Measurements from ENCODE around the gene IL17RE. TPM values are rescaled to one million over a fixed set of nuclear protein-coding genes. Genes with fewer than 3 reads are reported as not detected.

IL17RE gene
- total RNA-seq, 4 donors from 2014 or later: 0.26 to 10.7 (median 5.0) TPM

DNA sequence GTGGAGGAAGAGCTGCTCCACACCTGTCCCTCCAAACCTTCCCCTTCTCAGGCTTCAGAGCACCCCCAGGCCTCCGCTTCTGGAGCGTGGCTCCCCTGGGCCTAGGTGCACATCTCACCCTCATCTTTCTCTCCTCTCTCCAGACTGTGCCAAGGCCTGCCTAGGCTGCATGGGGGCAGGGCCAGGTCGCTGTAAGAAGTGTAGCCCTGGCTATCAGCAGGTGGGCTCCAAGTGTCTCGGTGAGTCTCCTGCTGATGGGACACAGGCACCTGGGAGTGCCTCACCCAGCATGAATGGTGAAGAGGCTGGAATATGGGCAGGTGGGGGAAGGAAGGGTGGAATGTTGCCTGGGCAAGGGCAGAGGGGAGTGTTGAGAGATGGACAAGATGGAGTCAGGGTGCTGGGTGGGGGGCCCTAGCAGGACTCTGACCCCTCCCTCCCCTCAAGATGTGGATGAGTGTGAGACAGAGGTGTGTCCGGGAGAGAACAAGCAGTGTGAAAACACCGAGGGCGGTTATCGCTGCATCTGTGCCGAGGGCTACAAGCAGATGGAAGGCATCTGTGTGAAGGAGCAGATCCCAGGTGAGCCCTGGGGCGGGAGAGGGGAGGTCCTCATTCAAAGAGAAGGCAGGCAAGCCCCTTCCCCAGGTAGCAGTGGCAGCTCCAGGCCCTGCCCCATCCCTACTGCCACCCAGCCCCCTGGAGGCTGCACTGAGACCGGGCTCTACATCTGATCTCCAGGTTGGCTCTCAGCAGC is 40.5 kb downstream of the IL17RE start:
- no peaks in the 10 kb centered on the region for H3K36me3 ChIP-seq
- no peak overlapping the region for H3K27ac ChIP-seq
- no peak for DNase-seq
- intact Hi-C loops (cut with DNase I; ENCODE audit: low total_unique reads): no loop called here
- no peak overlapping the region for H3K4me3 ChIP-seq
- no peaks in the 10 kb centered on the region for H3K27me3 ChIP-seq
- no peak for TF ChIP-seq POLR2A (IDR thresholded peaks at IDR 0.05)
- TF ChIP-seq, protein P1, sequence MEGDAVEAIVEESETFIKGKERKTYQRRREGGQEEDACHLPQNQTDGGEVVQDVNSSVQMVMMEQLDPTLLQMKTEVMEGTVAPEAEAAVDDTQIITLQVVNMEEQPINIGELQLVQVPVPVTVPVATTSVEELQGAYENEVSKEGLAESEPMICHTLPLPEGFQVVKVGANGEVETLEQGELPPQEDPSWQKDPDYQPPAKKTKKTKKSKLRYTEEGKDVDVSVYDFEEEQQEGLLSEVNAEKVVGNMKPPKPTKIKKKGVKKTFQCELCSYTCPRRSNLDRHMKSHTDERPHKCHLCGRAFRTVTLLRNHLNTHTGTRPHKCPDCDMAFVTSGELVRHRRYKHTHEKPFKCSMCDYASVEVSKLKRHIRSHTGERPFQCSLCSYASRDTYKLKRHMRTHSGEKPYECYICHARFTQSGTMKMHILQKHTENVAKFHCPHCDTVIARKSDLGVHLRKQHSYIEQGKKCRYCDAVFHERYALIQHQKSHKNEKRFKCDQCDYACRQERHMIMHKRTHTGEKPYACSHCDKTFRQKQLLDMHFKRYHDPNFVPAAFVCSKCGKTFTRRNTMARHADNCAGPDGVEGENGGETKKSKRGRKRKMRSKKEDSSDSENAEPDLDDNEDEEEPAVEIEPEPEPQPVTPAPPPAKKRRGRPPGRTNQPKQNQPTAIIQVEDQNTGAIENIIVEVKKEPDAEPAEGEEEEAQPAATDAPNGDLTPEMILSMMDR (IDR thresholded peaks at IDR 0.05): no peak
- peaks cover 0 to 7% of the 10 kb centered on the region in 2 donors for H3K4me1 ChIP-seq
- H3K9me3 ChIP-seq: no peaks in the 10 kb centered on the region

DNA sequence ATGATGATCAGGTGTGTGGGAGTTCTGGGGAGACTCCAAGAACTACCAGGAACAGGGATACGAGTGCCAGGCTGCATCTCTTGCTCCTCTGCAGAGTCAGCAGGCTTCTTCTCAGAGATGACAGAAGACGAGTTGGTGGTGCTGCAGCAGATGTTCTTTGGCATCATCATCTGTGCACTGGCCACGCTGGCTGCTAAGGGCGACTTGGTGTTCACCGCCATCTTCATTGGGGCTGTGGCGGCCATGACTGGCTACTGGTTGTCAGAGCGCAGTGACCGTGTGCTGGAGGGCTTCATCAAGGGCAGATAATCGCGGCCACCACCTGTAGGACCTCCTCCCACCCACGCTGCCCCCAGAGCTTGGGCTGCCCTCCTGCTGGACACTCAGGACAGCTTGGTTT is 41.6 kb downstream of the IL17RE start:
- Histone ChIP-seq H3K4me1 (peaks cover 0 to 7% of the 10 kb centered on the region in 2 donors), H3K9me3 (no peaks in the 10 kb centered on the region), H3K27ac (no peak overlapping the region), H3K36me3 (no peaks in the 10 kb centered on the region), H3K4me3 (no peak overlapping the region), H3K27me3 (no peaks in the 10 kb centered on the region)
- DNase-seq: no peak
- intact Hi-C loops (cut with DNase I; ENCODE audit: low total_unique reads): no loop called here
- TF ChIP-seq POLR2A (IDR thresholded peaks at IDR 0.05): no peak
- TF ChIP-seq, protein P1 (IDR thresholded peaks at IDR 0.05): no peak

- H3K4me1 ChIP-seq: peaks cover 0 to 7% of the 10 kb centered on the region in 2 donors
- H3K4me3 ChIP-seq: no peak overlapping the region
- no peak for DNase-seq
- H3K36me3 ChIP-seq: no peaks in the 10 kb centered on the region
- no peak overlapping the region for H3K27ac ChIP-seq
- TF ChIP-seq, protein P1 (IDR thresholded peaks at IDR 0.05): no peak
- TF ChIP-seq POLR2A (IDR thresholded peaks at IDR 0.05): no peak
- H3K9me3 ChIP-seq: no peaks in the 10 kb centered on the region
- H3K27me3 ChIP-seq: no peaks in the 10 kb centered on the region
- intact Hi-C loops (cut with DNase I; ENCODE audit: low total_unique reads): no loop called here
These were observed 42.7 kb downstream of the IL17RE start for GRCh38 chr3:9945358-9945757.

GRCh38 chr3:9946112-9947024 is 43.7 kb downstream of the IL17RE start:
- Histone ChIP-seq H3K36me3 (no peaks in the 10 kb centered on the region), H3K27me3 (no peaks in the 10 kb centered on the region), H3K27ac (peak overlapping the region; percentile 72 to 84), H3K4me3 (peak overlapping the region; percentile 45 to 54), H3K9me3 (no peaks in the 10 kb centered on the region), H3K4me1 (peaks cover 0 to 7% of the 10 kb centered on the region in 2 donors)
- intact Hi-C loops (cut with DNase I; ENCODE audit: low total_unique reads): no loop called here
- peak; percentile 26 to 60 for TF ChIP-seq POLR2A (IDR thresholded peaks at IDR 0.05)
- TF ChIP-seq, protein P1 (IDR thresholded peaks at IDR 0.05): peak; percentile 67 to 95 (median 92)
- DNase-seq: peak; percentile 87 to 89

All from uterus (tissue), 4 donors.